HG02943 (cell line): ENCODE data around the gene ACSBG1.
"Not testable (repeated sequence)": the region's sequence is repeated elsewhere in the genome, so short reads cannot be mapped to it uniquely, and the experiment has no call there.

Experiments used
- ATAC-seq: cut with Tn5 transposase; IDR thresholded peaks from one replicate; pipeline ENCODE4 v1.9.1; 2021; ENCODE audit warnings: mild to moderate bottlenecking, low read depth, moderate library complexity; ENCODE audit not compliant: unreplicated experiment

The ACSBG1 gene

DNA sequence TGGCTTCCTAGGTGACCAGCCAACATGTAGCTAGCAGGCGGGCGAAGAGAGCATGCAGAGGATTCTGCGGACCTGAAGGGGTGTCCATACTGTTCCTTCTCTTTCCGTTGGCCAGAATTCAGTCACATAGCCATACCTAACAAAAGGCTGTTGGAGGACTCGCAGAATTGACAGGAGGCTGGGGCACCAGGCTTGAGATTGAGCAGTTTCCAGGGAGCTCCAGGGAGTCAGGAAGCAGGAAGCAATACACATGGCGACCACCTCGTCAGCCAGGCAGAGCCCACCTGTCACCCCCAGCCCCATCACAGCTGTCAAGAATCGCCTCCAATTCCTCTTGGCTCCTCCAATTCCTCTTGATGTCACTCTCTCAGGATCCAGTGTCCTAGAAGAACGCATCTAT lies 16.8 kb upstream of the ACSBG1 start:
- no peak for ATAC-seq

DNA sequence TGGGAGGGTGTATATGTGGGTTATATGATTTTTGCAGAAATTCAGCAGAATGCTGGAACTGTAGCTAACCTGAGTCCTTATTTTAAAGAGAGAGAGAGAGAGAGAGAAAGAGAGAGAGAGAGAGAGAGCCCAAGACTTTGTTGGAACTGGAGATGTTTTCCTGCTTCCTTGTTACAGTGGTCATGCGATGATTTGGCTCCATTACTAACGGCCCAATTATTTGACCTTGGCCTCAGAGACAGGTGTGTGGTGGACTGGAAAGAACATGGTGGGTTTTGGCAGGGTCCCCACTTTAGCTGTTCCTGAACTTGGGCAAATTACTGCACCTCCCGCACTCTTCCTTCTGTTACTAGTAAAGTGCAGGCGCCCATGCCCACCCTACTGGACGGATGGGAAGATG lies 14.8 kb upstream of the ACSBG1 start:
- ATAC-seq = no peak

DNA sequence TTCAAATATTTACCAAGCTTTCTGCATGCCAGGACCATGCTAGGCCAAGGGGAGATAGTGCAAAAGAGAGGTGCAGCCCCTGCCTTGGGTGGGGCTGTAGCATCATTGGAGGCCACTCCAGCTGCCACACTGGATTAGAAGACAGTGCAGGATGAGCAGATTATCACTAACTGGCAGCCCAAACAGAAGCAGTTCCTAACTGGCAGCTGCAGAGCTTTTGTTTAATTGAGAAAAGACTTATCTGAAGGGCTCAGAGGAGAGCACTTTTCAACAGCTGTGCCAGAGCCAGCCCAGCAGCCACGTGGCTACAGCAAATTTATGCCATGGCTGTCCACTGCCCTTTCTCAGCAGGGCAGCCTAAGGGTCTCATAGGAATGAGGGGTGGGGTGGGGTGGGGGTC lies 13.5 kb upstream of the ACSBG1 start:
- ATAC-seq = no peak

DNA sequence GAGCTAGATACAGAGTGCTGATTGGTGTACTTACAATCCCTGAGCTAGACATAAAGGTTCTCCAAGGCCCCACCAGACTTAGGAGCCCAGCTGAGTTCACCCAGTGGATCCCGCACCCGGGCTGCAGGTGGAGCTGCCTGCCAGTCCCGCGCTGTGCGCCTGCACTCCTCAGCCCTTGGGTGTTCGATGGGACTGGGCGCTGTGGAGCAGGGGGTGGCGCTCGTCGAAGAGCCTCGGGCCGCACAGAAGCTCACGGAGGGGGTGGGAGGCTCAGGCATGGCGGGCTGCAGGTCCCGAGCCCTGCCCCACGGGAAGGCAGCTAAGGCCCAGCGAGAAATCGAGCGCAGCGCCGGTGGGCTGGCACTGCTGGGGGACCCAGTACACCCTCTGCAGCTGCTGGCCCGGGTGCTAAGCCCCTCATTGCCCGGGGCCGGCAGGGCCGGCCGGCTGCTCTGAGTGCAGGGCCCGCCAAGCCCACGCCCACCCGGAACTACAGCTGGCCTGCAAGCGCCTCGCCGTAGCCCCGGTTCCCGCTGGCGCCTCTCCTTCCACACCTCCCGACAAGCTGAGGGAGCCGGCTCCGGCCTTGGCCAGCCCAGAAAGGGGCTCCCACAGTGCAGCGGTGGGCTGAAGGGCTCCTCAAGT lies 11.7 kb upstream of the ACSBG1 start:
- not testable (repeated sequence) for ATAC-seq

DNA sequence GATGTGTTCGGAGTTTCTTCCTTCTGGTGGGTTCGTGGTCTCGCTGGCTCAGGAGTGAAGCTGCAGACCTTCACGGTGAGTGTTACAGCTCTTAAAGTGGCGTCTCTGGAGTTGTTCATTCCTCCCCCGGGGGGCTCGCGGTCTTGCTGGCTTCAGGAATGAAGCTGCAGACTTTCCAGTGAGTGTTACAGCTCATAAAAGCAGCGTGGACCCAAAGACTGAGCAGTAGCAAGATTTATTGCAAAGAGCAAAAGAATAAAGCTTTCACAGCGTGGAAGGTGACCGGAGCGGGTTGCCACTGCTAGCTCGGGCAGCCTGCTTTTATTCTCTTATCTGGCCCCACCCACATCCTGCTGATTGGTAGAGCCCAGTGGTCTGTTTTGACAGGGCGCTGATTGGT lies 11.0 kb upstream of the ACSBG1 start:
- ATAC-seq = not testable (repeated sequence)

DNA sequence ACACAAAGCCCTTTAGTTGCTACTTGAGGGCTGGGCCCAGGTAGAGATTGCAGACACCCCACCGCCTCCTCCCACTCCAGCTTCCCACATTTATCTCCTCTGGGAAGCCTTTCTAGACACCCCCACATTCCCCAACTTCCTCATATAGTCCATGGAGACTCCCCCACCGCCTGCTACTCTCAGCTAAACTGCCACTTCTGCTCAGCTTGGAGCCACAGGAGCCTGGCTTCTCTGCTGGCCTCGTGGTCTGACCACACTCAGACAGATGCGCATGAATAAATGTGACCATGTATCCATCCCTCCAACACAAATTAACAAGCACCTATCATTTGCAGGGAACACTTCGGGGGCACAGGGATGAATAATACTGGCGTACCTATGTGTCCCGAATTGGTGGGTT lies 10.5 kb upstream of the ACSBG1 start:
- no peak for ATAC-seq

DNA sequence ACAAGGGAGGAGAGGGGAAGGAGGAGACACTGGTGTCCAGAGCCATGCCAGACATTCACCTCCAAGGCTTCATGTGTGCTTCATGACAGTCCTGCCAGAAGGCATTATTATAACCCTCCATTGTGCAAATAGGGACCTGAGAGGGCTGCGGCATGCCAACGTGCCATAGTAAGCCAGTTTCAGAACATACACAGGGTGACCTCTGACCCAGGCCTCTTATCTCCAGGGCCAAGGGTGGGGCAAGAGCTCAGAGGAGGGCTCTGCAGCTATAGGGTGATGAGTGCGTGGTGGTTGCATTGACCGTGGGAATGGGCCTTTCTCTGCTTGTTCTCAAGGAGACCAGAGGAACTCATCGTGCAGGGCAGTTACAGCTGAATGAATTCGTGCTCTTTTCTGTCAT lies 9.7 kb upstream of the ACSBG1 start:
- no peak for ATAC-seq

DNA sequence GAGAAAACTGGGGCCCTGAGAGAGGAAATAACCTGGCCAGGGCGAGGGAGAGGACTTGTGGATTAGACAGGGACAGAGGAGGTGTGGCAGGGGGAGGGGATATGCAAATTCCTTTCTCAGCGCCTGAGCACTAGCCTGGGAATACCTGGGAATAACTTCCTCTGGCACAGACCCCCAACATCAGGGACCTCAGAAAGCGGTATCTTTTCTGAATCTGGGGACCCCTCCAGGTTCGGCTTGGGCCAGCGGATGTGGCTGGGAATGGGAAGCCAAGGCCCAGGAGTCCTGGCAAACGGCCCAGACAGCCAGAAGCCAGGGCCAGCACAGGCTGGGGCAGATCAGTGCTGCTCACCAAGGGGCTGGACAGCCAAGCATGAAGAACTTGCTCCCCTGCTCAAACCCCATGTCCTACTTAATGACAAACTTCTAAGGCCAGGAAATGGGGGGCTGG lies 9.2 kb upstream of the ACSBG1 start:
- no peak for ATAC-seq

DNA sequence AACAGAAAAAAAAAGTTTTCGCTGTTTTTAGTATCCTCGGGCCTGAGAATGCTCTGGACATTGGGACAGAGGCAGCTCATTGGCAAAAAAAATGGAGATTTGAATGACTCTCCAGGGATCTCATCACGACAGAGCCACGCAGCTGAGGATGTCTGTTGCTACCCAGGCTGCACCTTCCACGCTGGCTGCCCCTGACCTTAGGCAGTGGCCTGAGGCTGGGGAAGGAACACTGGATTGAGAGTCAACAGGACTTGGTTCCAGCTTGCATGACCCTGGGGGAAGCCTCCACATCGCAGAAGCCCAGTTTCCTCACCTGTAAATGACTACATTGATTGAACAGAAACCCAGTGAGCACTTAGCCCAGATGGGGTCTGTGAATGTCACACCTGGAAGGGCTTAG lies 8.7 kb upstream of the ACSBG1 start:
- no peak for ATAC-seq

DNA sequence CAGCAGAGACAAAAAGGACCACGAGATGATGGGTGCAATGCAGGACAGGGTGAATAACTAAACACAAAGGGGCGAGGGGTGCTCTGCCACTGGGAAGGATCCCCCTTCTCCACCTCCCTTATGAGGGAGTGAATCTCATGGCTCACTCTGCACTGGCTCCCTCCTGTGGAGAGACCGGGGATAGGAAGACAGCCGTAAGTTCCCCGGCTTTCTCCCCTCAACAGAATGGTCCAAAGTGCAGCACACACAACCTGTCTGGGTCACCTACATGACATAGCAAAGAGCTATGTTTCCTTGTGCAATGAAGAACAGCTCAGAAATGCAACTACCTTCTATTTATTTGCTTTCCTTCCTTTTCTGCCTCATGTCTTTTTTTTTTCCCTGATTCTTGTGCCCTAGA lies 7.8 kb upstream of the ACSBG1 start:
- ATAC-seq = no peak

DNA sequence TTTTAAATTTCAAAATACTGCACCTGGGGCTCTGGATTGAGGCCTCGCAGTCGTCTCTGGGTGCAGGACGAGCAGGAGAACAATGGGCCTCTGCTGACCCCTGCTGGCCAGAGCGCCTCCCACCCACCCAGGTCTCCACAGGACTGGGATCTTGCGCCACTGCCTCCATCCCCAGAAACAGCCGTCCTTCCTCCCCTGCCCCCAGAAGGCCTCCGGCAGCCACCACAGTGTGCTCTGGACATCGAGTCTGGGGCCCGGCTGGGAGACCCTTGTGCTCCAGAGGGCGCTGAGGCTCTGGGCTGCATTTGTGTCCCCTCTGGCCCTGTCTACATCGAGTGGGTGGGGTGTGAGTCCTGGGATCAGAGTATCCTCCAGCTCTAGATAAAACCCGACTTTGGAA lies 6.7 kb upstream of the ACSBG1 start:
- ATAC-seq = no peak

DNA sequence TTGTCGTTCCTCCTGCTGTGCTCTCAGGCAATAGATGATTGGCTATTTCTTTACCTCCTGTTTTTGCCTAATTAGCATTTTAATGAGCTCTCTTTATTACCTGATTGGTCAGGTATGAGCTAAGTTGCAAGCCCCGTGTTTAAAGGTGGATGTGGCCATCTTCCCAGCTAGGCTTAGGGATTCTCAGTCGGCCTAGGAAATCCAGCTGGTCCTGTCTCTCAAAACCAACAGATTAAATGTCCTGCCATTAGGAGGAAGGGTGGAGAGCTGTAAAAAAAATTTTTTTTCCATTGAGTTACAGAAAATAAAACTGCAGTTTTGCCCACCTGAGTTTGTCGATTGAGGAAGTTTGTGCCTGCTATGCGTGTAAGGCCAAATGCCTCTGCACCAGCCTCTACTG lies 5.4 kb upstream of the ACSBG1 start:
- no peak for ATAC-seq

DNA sequence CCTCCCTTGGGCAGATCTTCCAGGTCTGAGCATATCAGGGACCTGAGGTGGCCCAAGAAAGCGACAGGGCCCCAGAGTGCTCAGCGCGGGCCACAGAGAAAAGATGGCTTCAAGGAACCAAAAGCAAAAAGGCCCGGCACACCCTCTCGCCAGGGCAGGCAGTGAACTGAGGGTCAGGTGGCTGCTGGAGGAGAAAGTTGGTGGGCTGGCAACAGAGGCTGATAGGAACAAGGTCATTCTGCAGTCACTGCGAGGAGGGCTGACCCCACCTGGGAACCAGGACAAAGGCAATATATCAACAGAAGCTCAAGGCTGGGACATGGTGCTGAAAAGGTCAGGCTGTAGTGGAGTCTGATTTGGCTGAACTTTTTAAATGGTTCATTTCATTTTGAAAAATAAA lies 2.8 kb upstream of the ACSBG1 start:
- no peak for ATAC-seq

DNA sequence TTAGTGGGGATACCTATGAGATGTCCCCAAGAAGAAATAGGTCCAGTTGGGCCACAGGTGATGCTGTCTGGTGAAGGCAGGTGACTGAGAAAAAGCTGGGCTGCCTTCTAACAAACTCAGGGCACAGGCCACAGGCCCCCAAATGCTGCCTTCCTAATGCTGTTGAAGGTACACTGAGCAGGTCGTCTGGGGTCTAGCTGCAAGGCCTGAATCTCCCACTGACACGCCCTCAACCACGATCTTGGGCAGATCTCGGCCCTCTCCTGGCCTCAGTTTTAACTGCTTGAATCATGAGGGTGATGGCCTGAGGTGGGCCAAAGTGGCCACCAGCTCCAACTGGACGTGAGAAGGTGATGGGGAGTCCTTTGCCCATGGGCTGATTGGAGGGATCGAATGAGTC lies 2.1 kb upstream of the ACSBG1 start:
- no peak for ATAC-seq

DNA sequence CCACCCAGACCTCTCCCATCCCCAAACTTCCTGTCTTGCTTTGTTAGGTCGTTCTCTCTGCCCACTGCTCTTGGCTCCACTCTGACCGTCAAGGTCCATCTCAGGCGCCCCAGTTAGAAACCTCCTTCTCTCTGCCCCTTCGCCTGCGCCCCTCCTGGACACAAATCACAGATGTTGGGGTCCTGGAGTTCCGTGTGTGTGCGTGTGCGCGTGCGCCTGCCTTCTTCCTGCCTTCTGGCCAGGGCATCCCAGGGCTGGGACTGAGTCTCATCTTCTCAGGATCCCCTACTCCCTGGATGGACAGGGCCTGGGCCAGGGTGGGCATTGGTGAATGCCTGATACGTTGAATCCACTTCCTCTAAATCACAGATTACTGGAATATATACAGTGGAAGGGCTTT lies 869 bp downstream of the ACSBG1 start:
- ATAC-seq = no peak

DNA sequence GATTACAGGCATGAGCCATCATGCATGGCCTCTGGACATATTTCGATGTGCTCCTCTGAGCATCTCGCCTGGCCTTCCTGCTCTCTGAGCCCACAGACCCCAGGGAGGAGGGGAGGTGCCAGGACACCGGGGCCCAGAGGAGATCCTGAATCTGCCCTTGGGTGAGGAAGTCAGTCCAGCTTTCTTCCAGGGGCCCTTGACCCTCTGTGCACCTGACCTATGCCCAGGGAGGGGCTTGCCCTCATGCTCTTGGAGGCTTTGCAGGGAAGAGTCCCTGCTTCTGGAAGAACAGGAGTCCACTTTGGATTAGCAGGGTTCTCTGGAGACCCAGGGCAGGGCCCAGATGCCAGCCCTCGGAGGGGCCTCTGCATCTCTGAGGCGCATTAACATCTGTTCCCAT lies 1.4 kb downstream of the ACSBG1 start:
- ATAC-seq = no peak

DNA sequence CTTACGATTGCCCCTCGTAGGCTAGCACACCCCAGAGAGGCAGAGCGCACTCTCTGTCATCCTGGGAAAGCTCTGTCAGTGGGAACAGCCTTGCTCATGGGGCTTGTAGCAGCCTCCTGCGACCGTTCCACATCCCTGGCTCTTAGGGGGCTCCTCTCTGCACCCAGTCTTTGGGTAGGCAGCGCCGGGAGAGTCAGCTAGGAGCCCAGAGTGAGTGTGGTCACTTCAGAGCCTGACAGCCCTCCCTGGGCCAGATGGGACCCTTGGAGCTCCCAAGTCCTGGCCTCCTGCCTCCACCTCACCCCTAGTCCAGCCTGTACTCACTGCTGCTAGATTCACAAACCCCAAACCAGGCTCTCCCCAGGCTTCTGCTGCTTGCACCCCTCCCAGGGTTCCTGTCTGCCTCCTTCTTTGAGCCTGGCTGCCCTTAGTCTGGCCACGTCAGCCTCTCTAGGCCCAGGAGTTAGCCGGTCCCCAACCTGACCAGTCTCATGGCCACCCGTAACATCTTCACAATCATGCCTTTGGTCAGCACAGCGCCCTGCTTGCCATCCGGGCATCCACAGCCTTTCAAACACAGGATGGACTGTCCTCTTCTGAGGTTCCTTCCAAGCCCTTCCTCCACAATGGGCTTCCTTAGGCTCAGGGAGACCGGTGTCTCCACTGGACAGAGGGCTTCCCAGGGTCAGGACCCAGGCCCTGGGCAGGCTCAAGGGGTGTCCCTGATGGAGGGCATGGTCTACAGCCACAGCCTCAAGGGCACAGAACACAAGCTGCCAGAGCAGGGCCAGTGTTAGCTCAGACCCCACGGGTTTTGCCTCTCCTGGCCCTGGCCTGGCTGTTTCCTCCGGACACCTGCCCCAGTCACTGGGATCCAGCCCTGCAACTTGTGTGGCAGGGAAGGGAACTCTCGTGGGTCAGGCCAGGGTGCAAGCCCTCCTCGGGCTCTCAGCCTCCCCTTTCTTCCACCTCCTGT lies 4.6 kb downstream of the ACSBG1 start:
- no peak for ATAC-seq

DNA sequence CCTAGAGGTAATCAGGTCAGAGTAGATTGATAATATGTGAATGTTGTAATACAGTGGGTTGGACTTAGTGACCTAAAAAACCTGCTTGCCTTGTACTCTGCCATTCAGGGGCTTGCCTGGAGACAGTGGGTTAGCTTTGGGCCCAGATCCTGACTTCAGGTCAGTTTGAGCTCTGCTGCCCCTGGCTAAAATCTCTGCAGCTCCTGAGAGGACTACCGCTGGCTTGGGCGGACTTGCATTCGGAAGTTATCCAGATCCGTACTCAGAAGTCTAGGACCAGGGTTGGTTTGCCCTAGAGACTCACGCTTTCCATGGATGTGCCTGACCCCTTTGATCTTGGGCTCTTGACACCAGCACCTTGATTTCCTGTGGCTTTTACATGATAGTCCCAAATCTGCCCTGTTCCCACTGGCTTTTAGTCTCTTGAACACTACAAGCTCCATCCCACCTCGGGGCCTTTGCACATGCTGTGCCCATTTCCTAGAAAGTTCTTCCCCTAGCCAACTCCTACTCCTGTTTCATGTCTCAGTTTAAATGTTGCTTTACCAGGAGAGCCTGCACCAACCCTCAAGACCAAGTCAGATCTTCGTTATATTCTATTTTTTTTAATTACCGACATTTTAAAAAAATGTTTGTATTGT lies 5.9 kb downstream of the ACSBG1 start:
- no peak for ATAC-seq

DNA sequence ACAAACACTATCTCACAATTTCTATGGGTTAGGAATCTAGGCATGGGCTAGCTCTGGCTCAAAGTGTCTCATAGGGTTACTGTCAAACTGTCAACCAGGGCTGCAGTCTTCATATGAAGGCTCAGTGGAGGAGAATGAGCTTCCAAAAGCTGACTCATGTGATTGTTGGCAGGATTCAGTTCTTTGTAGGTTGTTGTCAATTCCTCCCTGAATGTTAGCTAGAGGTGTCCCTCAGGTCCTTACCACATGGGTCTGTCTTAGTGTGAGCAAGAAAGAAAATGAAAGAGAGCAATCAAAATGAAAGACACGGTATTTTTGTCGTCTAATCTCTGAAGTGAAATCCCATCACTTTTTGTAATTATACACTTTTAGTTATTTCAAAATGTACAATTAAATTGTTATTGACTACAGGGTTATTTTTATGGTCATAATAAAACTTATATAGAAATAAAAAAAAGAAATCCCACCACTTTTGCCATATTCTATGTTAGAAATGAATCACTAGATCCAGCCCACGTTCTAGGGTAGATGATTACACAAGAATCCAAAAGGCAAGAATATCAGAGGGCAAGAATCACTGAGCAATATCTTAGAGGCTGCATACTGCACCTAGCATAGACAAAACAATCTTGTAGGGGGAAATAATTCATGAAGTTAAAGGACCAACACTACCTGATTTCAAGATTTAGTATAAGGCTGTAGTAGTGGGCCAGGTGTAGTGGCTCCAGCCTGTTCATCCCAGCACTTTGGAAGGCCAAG lies 8.4 kb downstream of the ACSBG1 start:
- ATAC-seq = no peak

DNA sequence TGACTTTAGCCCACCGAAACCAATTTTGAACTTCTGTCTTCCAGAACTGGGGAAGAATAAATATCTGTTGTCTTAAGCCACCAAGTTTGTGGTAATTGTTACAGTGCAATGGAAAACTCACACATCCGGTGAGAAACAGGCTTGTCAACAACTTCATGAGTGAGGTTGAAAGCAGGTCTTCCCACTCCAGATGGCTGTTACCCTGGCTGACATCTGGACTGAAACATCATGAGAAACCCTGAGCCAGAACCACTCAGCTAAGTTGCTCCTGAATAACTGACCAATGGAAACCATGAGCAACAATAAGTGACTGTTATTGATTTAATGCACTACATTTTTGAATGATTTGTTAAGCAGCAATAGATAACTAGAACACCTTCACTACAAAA lies 10.3 kb downstream of the ACSBG1 start:
- no peak for ATAC-seq
